ENCODE data around the gene RTP2.

DNA sequence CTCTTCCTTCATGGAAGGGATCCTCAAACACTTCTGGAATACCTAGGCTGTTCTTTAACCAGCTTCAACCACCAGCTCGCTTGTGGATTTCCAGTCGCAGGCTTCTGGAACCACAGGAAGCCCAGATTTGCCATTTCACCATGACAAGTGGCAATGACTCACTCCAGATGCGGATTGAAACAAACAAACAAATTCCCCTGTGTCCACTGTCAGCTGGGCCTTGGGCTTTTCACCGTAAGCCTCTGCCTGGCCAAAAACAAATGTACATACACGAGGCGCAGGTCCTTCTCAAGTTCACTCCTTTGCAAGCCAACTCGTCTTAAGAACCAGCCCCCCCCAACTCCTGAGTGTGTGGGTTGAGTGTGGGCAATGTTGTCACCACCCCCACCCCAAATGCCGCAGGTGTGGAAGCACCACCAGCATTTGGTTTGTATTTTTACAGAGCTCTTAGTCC, 34.1 kb upstream of the RTP2 start:
- TF ChIP-seq, protein P1, sequence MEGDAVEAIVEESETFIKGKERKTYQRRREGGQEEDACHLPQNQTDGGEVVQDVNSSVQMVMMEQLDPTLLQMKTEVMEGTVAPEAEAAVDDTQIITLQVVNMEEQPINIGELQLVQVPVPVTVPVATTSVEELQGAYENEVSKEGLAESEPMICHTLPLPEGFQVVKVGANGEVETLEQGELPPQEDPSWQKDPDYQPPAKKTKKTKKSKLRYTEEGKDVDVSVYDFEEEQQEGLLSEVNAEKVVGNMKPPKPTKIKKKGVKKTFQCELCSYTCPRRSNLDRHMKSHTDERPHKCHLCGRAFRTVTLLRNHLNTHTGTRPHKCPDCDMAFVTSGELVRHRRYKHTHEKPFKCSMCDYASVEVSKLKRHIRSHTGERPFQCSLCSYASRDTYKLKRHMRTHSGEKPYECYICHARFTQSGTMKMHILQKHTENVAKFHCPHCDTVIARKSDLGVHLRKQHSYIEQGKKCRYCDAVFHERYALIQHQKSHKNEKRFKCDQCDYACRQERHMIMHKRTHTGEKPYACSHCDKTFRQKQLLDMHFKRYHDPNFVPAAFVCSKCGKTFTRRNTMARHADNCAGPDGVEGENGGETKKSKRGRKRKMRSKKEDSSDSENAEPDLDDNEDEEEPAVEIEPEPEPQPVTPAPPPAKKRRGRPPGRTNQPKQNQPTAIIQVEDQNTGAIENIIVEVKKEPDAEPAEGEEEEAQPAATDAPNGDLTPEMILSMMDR (IDR thresholded peaks at IDR 0.05) = no peak
- no peak for TF ChIP-seq EZH2phosphoT487 (IDR thresholded peaks at IDR 0.05)

Measured in neural progenitor cell (in vitro differentiated cells).